MM.1S (cell line): ENCODE results near the gene BRF1.

ENCODE experiments used
- CTCF ChIP-seq: fragments of 300-600 bp; sonication (generic); IDR thresholded peaks from 2 replicates; pipeline ENCODE4 v1.5.1; 2016; ENCODE audit warnings: antibody characterized with exemption, low read length, mixed read lengths
- EZH2 ChIP-seq: fragments of 300-600 bp; sonication (generic); optimal IDR thresholded peaks from 2 replicates; pipeline ENCODE3; 2017; ENCODE audit warnings: low read depth, mild to moderate bottlenecking, antibody characterized with exemption, low read length, mixed read lengths
- EZH2phosphoT487 ChIP-seq: fragments of 300-600 bp; sonication (generic); IDR thresholded peaks from 2 replicates; pipeline ENCODE4 v1.6.1; 2018; ENCODE audit warnings: antibody characterized with exemption, low read length

- no peak for TF ChIP-seq CTCF
- TF ChIP-seq EZH2 = no peak
- TF ChIP-seq EZH2phosphoT487 = no peak
Observed at GRCh38 chr14:105196265-105196960, 104.4 kb downstream of the BRF1 start.
